Measurements from ENCODE around the gene TEKT4. TPM values are rescaled to one million over a fixed set of nuclear protein-coding genes. Genes with fewer than 3 reads are reported as not detected.

Gene TEKT4
- total RNA-seq, 1 donor from 2014 or later, result not detected

GRCh38 chr2:94875064-94875819 is 4.0 kb downstream of the TEKT4 start:
- Histone ChIP-seq H3K4me3 (no peak overlapping the region), H3K4me2 (no peak overlapping the region), H3K79me2 (ENCODE audit: low read depth) (no peaks in the 10 kb centered on the region), H3K9ac (no peak overlapping the region), H3K27me3 (no peaks in the 10 kb centered on the region), H3K9me3 (ENCODE audit: low read depth) (no peaks in the 10 kb centered on the region), H3K36me3 (no peaks in the 10 kb centered on the region), H2AFZ (replicated peaks) (no peak overlapping the region), H3K27ac (no peak overlapping the region), H3F3A (ENCODE audit: low read depth) (no peaks in the 10 kb centered on the region), H3K4me1 (no peaks in the 10 kb centered on the region), H4K20me1 (ENCODE audit: low read depth) (no peaks in the 10 kb centered on the region)
- Mint-ChIP-seq H3K27ac (no peak overlapping the region), H3K4me1 (peaks cover 8% of the 10 kb centered on the region), H3K9me3 (no peaks in the 10 kb centered on the region), H3K4me3 (no peak overlapping the region), H3K27me3 (ENCODE audit: insufficient read depth, low read depth) (peaks cover 20% of the 10 kb centered on the region), H3K36me3 (no peaks in the 10 kb centered on the region)
- TF ChIP-seq EZH2phosphoT487 (IDR thresholded peaks at IDR 0.05) (no peak), EZH2 (IDR thresholded peaks at IDR 0.05) (no peak)
- TF ChIP-seq, protein P1, sequence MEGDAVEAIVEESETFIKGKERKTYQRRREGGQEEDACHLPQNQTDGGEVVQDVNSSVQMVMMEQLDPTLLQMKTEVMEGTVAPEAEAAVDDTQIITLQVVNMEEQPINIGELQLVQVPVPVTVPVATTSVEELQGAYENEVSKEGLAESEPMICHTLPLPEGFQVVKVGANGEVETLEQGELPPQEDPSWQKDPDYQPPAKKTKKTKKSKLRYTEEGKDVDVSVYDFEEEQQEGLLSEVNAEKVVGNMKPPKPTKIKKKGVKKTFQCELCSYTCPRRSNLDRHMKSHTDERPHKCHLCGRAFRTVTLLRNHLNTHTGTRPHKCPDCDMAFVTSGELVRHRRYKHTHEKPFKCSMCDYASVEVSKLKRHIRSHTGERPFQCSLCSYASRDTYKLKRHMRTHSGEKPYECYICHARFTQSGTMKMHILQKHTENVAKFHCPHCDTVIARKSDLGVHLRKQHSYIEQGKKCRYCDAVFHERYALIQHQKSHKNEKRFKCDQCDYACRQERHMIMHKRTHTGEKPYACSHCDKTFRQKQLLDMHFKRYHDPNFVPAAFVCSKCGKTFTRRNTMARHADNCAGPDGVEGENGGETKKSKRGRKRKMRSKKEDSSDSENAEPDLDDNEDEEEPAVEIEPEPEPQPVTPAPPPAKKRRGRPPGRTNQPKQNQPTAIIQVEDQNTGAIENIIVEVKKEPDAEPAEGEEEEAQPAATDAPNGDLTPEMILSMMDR (IDR thresholded peaks at IDR 0.05), result no peak
- DNase-seq (ENCODE audit: low spot score), result no peak

GRCh38 chr2:94875820-94876522 is 4.7 kb downstream of the TEKT4 start:
- no peaks in the 10 kb centered on the region for H3K36me3 Mint-ChIP-seq
- no peaks in the 10 kb centered on the region for H3K9me3 ChIP-seq (ENCODE audit: low read depth)

DNA sequence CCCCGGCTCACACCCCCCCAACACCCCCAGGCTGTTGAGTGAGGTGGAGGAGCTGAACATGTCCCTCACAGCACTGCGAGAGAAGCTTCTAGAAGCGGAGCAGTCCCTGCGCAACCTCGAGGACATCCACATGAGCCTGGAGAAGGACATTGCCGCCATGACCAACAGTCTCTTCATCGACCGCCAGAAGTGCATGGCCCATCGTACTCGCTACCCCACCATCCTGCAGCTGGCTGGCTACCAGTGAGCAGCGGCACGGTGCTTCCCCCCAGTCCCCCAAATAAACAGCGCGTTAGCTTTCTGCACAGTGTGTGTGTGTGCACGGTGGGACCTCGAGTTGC is 5.3 kb downstream of the TEKT4 start:
- H3K4me2 ChIP-seq, result no peak overlapping the region
- H2AFZ ChIP-seq (replicated peaks), result no peak overlapping the region
- H3K4me1 Mint-ChIP-seq, result peaks cover 4% of the 10 kb centered on the region
- H3K36me3 Mint-ChIP-seq, result no peaks in the 10 kb centered on the region
- no peaks in the 10 kb centered on the region for H4K20me1 ChIP-seq (ENCODE audit: low read depth)
- no peaks in the 10 kb centered on the region for H3K79me2 ChIP-seq (ENCODE audit: low read depth)
- peaks cover 17% of the 10 kb centered on the region for H3K27me3 Mint-ChIP-seq (ENCODE audit: insufficient read depth, low read depth)
- no peaks in the 10 kb centered on the region for H3K9me3 Mint-ChIP-seq
- no peaks in the 10 kb centered on the region for H3K27me3 ChIP-seq
- TF ChIP-seq EZH2phosphoT487 (IDR thresholded peaks at IDR 0.05), result no peak
- TF ChIP-seq EZH2 (IDR thresholded peaks at IDR 0.05), result no peak
- TF ChIP-seq, protein P1 (IDR thresholded peaks at IDR 0.05), result no peak
- H3K4me3 ChIP-seq, result no peak overlapping the region
- H3K9me3 ChIP-seq (ENCODE audit: low read depth), result no peaks in the 10 kb centered on the region
- DNase-seq (ENCODE audit: low spot score), result no peak
- no peaks in the 10 kb centered on the region for H3K36me3 ChIP-seq
- no peaks in the 10 kb centered on the region for H3F3A ChIP-seq (ENCODE audit: low read depth)
- no peak overlapping the region for H3K4me3 Mint-ChIP-seq
- no peak overlapping the region for H3K27ac Mint-ChIP-seq
- no peak overlapping the region for H3K9ac ChIP-seq
- H3K27ac ChIP-seq, result no peak overlapping the region
- H3K4me1 ChIP-seq, result no peaks in the 10 kb centered on the region

More at GRCh38 chr2:94875820-94876522, 4.7 kb downstream of the TEKT4 start:
- Histone ChIP-seq H3F3A (ENCODE audit: low read depth) (no peaks in the 10 kb centered on the region), H4K20me1 (ENCODE audit: low read depth) (no peaks in the 10 kb centered on the region), H3K4me2 (no peak overlapping the region), H3K4me1 (no peaks in the 10 kb centered on the region), H3K79me2 (ENCODE audit: low read depth) (no peaks in the 10 kb centered on the region), H3K9ac (no peak overlapping the region), H3K36me3 (no peaks in the 10 kb centered on the region), H2AFZ (replicated peaks) (no peak overlapping the region), H3K27ac (no peak overlapping the region), H3K4me3 (no peak overlapping the region), H3K27me3 (no peaks in the 10 kb centered on the region)
- Mint-ChIP-seq H3K4me1 (peaks cover 4% of the 10 kb centered on the region), H3K4me3 (no peak overlapping the region), H3K27ac (no peak overlapping the region), H3K27me3 (ENCODE audit: insufficient read depth, low read depth) (peaks cover 17% of the 10 kb centered on the region), H3K9me3 (no peaks in the 10 kb centered on the region)
- no peak for DNase-seq (ENCODE audit: low spot score)
- no peak for TF ChIP-seq EZH2phosphoT487 (IDR thresholded peaks at IDR 0.05)
- TF ChIP-seq, protein P1 (IDR thresholded peaks at IDR 0.05), result no peak
- no peak for TF ChIP-seq EZH2 (IDR thresholded peaks at IDR 0.05)

Data from neural progenitor cell (in vitro differentiated cells).